Peyer's patch (tissue), 4 donors: ENCODE measurements around the gene FRMD4A. TPM values are rescaled to one million over a fixed set of nuclear protein-coding genes. Genes with fewer than 3 reads are reported as not detected.

ENCODE experiments used
- DNase-seq, 3 donors: peaks; one replicate each; pipeline ENCODE4 v3.0.0-alpha.2; 2017 to 2019
- H3K27ac ChIP-seq, 4 donors: fragments of 200-600 bp; sonication (generic); one replicate each; pipeline ENCODE4 v1.5.1; 2016 to 2019
- H3K27me3 ChIP-seq, 2 donors: fragments of 200-600 bp; sonication (generic); one replicate each; pipeline ENCODE4 v1.5.1; 2019
- H3K36me3 ChIP-seq, 3 donors: fragments of 200-600 bp; sonication (generic); one replicate each; pipeline ENCODE4 v1.5.1; 2016 to 2019
- H3K4me1 ChIP-seq, 4 donors: fragments of 200-600 bp; sonication (generic); one replicate each; pipeline ENCODE4 v1.5.1; 2016 to 2019
- H3K4me3 ChIP-seq, 4 donors: fragments of 200-600 bp; sonication (generic); 1 replicate in 3 of 4; 2 replicates in 1 of 4; pipeline ENCODE4 v1.5.1; 2016 to 2019; ENCODE audit warnings: mild to moderate bottlenecking in 1 of 4
- H3K9me3 ChIP-seq, 4 donors: fragments of 200-600 bp; sonication (generic); one replicate each; pipeline ENCODE4 v1.5.1; 2016 to 2019; ENCODE audit warnings: mild to moderate bottlenecking in 1 of 4
- CTCF ChIP-seq, 6 experiments: fragments of 450-650 bp in 4 of 6; fragments of 200-600 bp in 2 of 6; sonication (generic) in 1 of 6; IDR thresholded peaks; one replicate each; pipeline ENCODE4 v1.5.1; 2017 to 2019; ENCODE audit warnings: antibody characterized with exemption in 6 of 6, mild to moderate bottlenecking in 3 of 6, moderate library complexity in 1 of 6
- POLR2A ChIP-seq, 2 donors: fragments of 450-650 bp; IDR thresholded peaks; one replicate each; pipeline ENCODE4 v1.5.1; 2017; ENCODE audit warnings: antibody characterized with exemption in 2 of 2, mild to moderate bottlenecking in 2 of 2, moderate library complexity in 2 of 2
- total RNA-seq, 4 donors: library from RNA; depleted of rRNA; stranded (reverse); fragments of >200 nt; gene quantifications; one replicate each; pipeline ENCODE4 v1.1.0, GENCODE V29; 2016

FRMD4A gene
- total RNA-seq, 4 donors from 2014 or later = 3.0 to 47.9 (median 5.9) TPM

- no peak for TF ChIP-seq POLR2A (IDR thresholded peaks at IDR 0.05)
- TF ChIP-seq CTCF (IDR thresholded peaks at IDR 0.05) = no peak
- peaks cover 0 to 4% (median 0%) of the 10 kb centered on the region in 4 donors for H3K9me3 ChIP-seq
- H3K27ac ChIP-seq = no peak overlapping the region
- H3K4me3 ChIP-seq = no peak overlapping the region
- H3K36me3 ChIP-seq = peaks cover 0 to 11% (median 0%) of the 10 kb centered on the region in 3 donors
- H3K4me1 ChIP-seq = peaks cover 0 to 7% (median 0%) of the 10 kb centered on the region in 4 donors
- H3K27me3 ChIP-seq = no peaks in the 10 kb centered on the region
- DNase-seq = no peak
These were observed 692.8 kb downstream of the FRMD4A start for GRCh38 chr10:13637894-13638293.

- DNase-seq = no peak
- Histone ChIP-seq H3K4me3 (no peak overlapping the region), H3K4me1 (peaks cover 0 to 10% (median 0%) of the 10 kb centered on the region in 4 donors), H3K27me3 (no peaks in the 10 kb centered on the region), H3K27ac (no peak overlapping the region), H3K36me3 (peaks cover 0 to 11% (median 0%) of the 10 kb centered on the region in 3 donors), H3K9me3 (peaks cover 0 to 4% (median 0%) of the 10 kb centered on the region in 4 donors)
- no peak for TF ChIP-seq POLR2A (IDR thresholded peaks at IDR 0.05)
- TF ChIP-seq CTCF (IDR thresholded peaks at IDR 0.05) = no peak
These were observed 693.3 kb downstream of the FRMD4A start for GRCh38 chr10:13637303-13637856.

- Histone ChIP-seq H3K4me3 (no peak overlapping the region), H3K4me1 (peaks cover 0 to 10% (median 0%) of the 10 kb centered on the region in 4 donors), H3K27ac (no peak overlapping the region), H3K27me3 (no peaks in the 10 kb centered on the region), H3K9me3 (no peaks in the 10 kb centered on the region), H3K36me3 (peaks cover 0 to 11% (median 0%) of the 10 kb centered on the region in 3 donors)
- TF ChIP-seq POLR2A (IDR thresholded peaks at IDR 0.05) (no peak), CTCF (IDR thresholded peaks at IDR 0.05) (no peak)
- no peak for DNase-seq
These were observed 693.9 kb downstream of the FRMD4A start for GRCh38 chr10:13636776-13637175.

GRCh38 chr10:13634207-13634606 is 696.5 kb downstream of the FRMD4A start:
- Histone ChIP-seq H3K4me3 (no peak overlapping the region), H3K9me3 (no peaks in the 10 kb centered on the region), H3K27ac (peak overlapping the region in 3 of 4 donors; percentile 28 to 83 (median 44)), H3K27me3 (no peaks in the 10 kb centered on the region), H3K4me1 (peaks cover 0 to 10% (median 0%) of the 10 kb centered on the region in 4 donors), H3K36me3 (peaks cover 0 to 20% (median 0%) of the 10 kb centered on the region in 3 donors)
- TF ChIP-seq POLR2A (IDR thresholded peaks at IDR 0.05) (no peak), CTCF (IDR thresholded peaks at IDR 0.05) (no peak)
- DNase-seq = no peak

- TF ChIP-seq CTCF (IDR thresholded peaks at IDR 0.05) = no peak
- H3K27ac ChIP-seq = peak overlapping the region in 3 of 4 donors; percentile 44 to 83 (median 66)
- no peaks in the 10 kb centered on the region for H3K9me3 ChIP-seq
- H3K4me3 ChIP-seq = no peak overlapping the region
- H3K27me3 ChIP-seq = no peaks in the 10 kb centered on the region
- no peak for DNase-seq
- H3K4me1 ChIP-seq = peaks cover 0 to 10% (median 0%) of the 10 kb centered on the region in 4 donors
- H3K36me3 ChIP-seq = peaks cover 0 to 18% (median 0%) of the 10 kb centered on the region in 3 donors
These were observed 697.0 kb downstream of the FRMD4A start for GRCh38 chr10:13633689-13634088.
